Dendritic cell treated with granulocyte-macrophage colony-stimulating factor and Interleukin-4, amounts not matched to agents 40 ng/mL and 50 ng/mL, for 4 days (primary cell): ENCODE data around the gene AAMDC.

Source experiments
- H3K27ac Mint-ChIP-seq: one replicate; pipeline ENCODE4 v1.8.0; 2022; ENCODE audit warnings: mild to moderate bottlenecking, mixed read lengths
- H3K27me3 Mint-ChIP-seq: one replicate; pipeline ENCODE4 v1.8.0; 2022; ENCODE audit warnings: mild to moderate bottlenecking, mixed read lengths
- H3K36me3 Mint-ChIP-seq: one replicate; pipeline ENCODE4 v1.8.0; 2022; ENCODE audit warnings: low read depth, mixed read lengths
- H3K4me1 Mint-ChIP-seq: one replicate; pipeline ENCODE4 v1.8.0; 2022; ENCODE audit warnings: low read depth, mixed read lengths
- H3K4me3 Mint-ChIP-seq: one replicate; pipeline ENCODE4 v1.8.0; 2022; ENCODE audit warnings: mild to moderate bottlenecking, moderate library complexity, mixed read lengths
- H3K9me3 Mint-ChIP-seq: one replicate; pipeline ENCODE4 v1.8.0; 2022; ENCODE audit warnings: mixed read lengths
- intact Hi-C: fragments of 100-400 bp; cut with micrococcal nuclease; formaldehyde crosslinking; loops from one replicate; pipeline ENCODE4 v1.15.0; 2022

AAMDC gene

GRCh38 chr11:77820565-77821348, at the start of gene AAMDC, which contains the start of gene RSF1:
TSS of gene AAMDC (plus strand) at chr11:77821144. CDS start at chr11:77842497, 21,353 bp downstream.
TSS of gene RSF1 (minus strand) at chr11:77820722. CDS start at chr11:77820714, 8 bp downstream.
- H3K36me3 Mint-ChIP-seq = peaks cover 24% of the 10 kb centered on the region
- H3K9me3 Mint-ChIP-seq = no peaks in the 10 kb centered on the region
- peak within 1 kb of the TSS; percentile 83 for H3K27ac Mint-ChIP-seq
- intact Hi-C loops = loop anchor here (2.0 kb wide), 1 partner anchor 174 kb away; the partner anchor contains the start of gene INTS4
- peaks cover 25% of the 10 kb centered on the region for H3K4me1 Mint-ChIP-seq
- H3K27me3 Mint-ChIP-seq = no peaks in the 10 kb centered on the region
- peak within 1 kb of the TSS; percentile 99 for H3K4me3 Mint-ChIP-seq

DNA sequence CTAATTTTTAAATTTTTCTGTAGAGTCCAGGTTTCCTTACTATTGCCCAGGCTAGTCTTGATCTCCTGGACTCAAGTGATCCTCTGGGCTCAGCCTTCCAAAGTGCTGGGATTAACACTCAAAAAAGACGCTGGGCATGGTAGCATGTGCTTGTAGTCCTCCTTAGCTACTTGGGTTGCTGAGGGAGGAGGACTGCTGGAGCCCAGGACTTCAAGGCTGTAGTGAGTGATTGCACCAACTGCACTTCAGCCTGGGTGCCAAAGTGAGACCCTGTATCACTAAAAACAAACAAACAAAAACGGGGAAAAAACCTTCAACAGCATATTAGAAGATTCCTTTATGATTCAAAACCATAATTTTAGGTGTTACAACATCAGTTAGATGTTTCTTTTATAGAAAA, 45.0 kb upstream of the AAMDC start:
- peaks cover 6% of the 10 kb centered on the region for H3K36me3 Mint-ChIP-seq
- intact Hi-C loops = no loop called here
- no peaks in the 10 kb centered on the region for H3K9me3 Mint-ChIP-seq
- peaks cover 22% of the 10 kb centered on the region for H3K4me1 Mint-ChIP-seq
- H3K4me3 Mint-ChIP-seq = no peak overlapping the region
- no peak overlapping the region for H3K27ac Mint-ChIP-seq
- H3K27me3 Mint-ChIP-seq = no peaks in the 10 kb centered on the region

- Mint-ChIP-seq H3K27ac (no peak overlapping the region), H3K4me3 (no peak overlapping the region), H3K27me3 (no peaks in the 10 kb centered on the region), H3K9me3 (no peaks in the 10 kb centered on the region), H3K4me1 (peaks cover 21% of the 10 kb centered on the region), H3K36me3 (peaks cover 6% of the 10 kb centered on the region)
- intact Hi-C loops = no loop called here
Observed at GRCh38 chr11:77776455-77776854, 44.5 kb upstream of the AAMDC start.

DNA sequence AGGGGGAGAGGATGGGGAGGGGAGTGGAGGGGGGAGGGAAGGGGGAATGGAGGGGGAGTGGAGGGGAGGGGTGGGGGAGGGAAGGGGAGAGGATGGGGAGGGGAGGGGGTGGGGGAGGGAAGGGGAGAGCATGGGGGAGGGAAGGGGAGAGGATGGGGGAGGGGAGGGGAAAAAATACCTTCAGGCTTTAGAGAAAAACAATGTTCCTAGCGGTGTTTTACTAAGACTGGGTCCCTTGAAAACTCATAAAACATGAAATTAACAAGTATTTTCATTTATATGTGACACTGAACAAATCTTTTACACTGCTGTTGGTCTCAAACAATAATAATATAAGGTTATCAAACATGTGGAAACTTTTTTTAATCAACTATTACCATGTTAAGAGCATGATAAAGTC, 42.8 kb upstream of the AAMDC start:
- intact Hi-C loops = no loop called here
- Mint-ChIP-seq H3K9me3 (no peaks in the 10 kb centered on the region), H3K4me3 (no peak overlapping the region), H3K27ac (no peak overlapping the region), H3K27me3 (no peaks in the 10 kb centered on the region), H3K36me3 (peaks cover 6% of the 10 kb centered on the region), H3K4me1 (peaks cover 32% of the 10 kb centered on the region)

GRCh38 chr11:77778549-77778948, 42.4 kb upstream of the AAMDC start:
- intact Hi-C loops = no loop called here
- no peaks in the 10 kb centered on the region for H3K9me3 Mint-ChIP-seq
- no peak overlapping the region for H3K4me3 Mint-ChIP-seq
- peaks cover 34% of the 10 kb centered on the region for H3K4me1 Mint-ChIP-seq
- H3K36me3 Mint-ChIP-seq = peaks cover 6% of the 10 kb centered on the region
- no peaks in the 10 kb centered on the region for H3K27me3 Mint-ChIP-seq
- H3K27ac Mint-ChIP-seq = no peak overlapping the region

- Mint-ChIP-seq H3K27me3 (no peaks in the 10 kb centered on the region), H3K4me3 (no peak overlapping the region), H3K36me3 (peaks cover 4% of the 10 kb centered on the region), H3K4me1 (peaks cover 32% of the 10 kb centered on the region), H3K9me3 (no peaks in the 10 kb centered on the region), H3K27ac (no peak overlapping the region)
- intact Hi-C loops = no loop called here
Observed at GRCh38 chr11:77779935-77780334, 41.0 kb upstream of the AAMDC start.

DNA sequence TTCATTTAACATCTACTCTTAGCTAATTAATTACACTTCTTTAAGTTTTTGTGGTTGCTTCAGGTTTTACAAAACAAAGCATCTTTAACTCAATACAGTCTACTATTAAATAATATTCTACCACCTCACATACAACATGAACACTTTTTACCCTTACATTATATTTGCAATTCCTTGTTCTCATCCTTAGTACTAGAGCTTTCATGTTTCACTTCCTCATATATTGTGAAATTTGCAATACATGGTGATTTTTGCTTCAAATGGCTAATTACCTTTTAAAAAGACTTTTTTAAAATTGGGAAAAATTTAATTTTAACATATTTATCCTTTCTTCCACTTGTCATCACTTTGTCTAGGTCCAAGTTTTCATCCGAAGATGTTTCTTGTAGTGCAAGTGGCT, 37.9 kb upstream of the AAMDC start:
- Mint-ChIP-seq H3K27me3 (no peaks in the 10 kb centered on the region), H3K4me3 (no peak overlapping the region)

GRCh38 chr11:77784572-77784971, 36.4 kb upstream of the AAMDC start:
- H3K36me3 Mint-ChIP-seq = peaks cover 11% of the 10 kb centered on the region

More for the DNA sequence above, 37.9 kb upstream of the AAMDC start:
- Mint-ChIP-seq H3K9me3 (no peaks in the 10 kb centered on the region), H3K27ac (no peak overlapping the region), H3K4me1 (peaks cover 32% of the 10 kb centered on the region), H3K36me3 (peaks cover 6% of the 10 kb centered on the region)
- intact Hi-C loops = no loop called here

GRCh38 chr11:77789061-77789730, 31.7 kb upstream of the AAMDC start:
- Mint-ChIP-seq H3K27ac (no peak overlapping the region), H3K4me3 (no peak overlapping the region), H3K27me3 (no peaks in the 10 kb centered on the region), H3K9me3 (peaks cover 19% of the 10 kb centered on the region), H3K4me1 (peaks cover 6% of the 10 kb centered on the region), H3K36me3 (peaks cover 51% of the 10 kb centered on the region)
- intact Hi-C loops = no loop called here

More at GRCh38 chr11:77784572-77784971, 36.4 kb upstream of the AAMDC start:
- intact Hi-C loops = no loop called here
- peaks cover 30% of the 10 kb centered on the region for H3K4me1 Mint-ChIP-seq
- no peaks in the 10 kb centered on the region for H3K9me3 Mint-ChIP-seq
- H3K4me3 Mint-ChIP-seq = no peak overlapping the region
- H3K27ac Mint-ChIP-seq = no peak overlapping the region
- H3K27me3 Mint-ChIP-seq = no peaks in the 10 kb centered on the region

GRCh38 chr11:77789731-77790476, 31.0 kb upstream of the AAMDC start:
- Mint-ChIP-seq H3K4me1 (peaks cover 12% of the 10 kb centered on the region), H3K27me3 (no peaks in the 10 kb centered on the region), H3K4me3 (no peak overlapping the region), H3K27ac (no peak overlapping the region), H3K9me3 (peaks cover 19% of the 10 kb centered on the region), H3K36me3 (peaks cover 51% of the 10 kb centered on the region)
- intact Hi-C loops = no loop called here

DNA sequence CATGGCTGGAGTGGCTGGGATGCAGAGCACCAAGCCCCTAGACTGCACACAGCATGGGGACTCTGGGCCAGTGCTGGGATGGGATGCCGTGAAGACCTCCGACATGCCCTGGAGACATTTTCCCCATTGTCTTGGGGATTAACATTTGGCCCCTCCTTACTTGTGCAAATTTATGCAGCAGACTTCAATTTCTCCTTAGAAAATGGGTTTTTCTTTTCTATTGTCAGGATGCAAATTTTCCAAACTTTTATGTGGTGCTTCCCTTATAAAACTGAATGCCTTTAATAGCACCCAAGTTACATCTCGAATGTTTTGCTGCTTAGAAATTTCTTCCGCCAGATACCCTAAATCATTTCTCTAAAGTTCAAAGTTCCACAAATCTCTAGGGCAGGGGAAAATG, 29.6 kb upstream of the AAMDC start:
- peaks cover 19% of the 10 kb centered on the region for H3K9me3 Mint-ChIP-seq
- intact Hi-C loops = no loop called here
- peaks cover 17% of the 10 kb centered on the region for H3K4me1 Mint-ChIP-seq
- peaks cover 45% of the 10 kb centered on the region for H3K36me3 Mint-ChIP-seq
- no peak overlapping the region for H3K27ac Mint-ChIP-seq
- no peak overlapping the region for H3K4me3 Mint-ChIP-seq
- no peaks in the 10 kb centered on the region for H3K27me3 Mint-ChIP-seq

- H3K4me1 Mint-ChIP-seq = peaks cover 16% of the 10 kb centered on the region
- peaks cover 19% of the 10 kb centered on the region for H3K9me3 Mint-ChIP-seq
- no peak overlapping the region for H3K27ac Mint-ChIP-seq
- H3K4me3 Mint-ChIP-seq = no peak overlapping the region
- intact Hi-C loops = no loop called here
- no peaks in the 10 kb centered on the region for H3K27me3 Mint-ChIP-seq
- H3K36me3 Mint-ChIP-seq = peaks cover 56% of the 10 kb centered on the region
Observed at GRCh38 chr11:77793972-77794371, 27.0 kb upstream of the AAMDC start.

DNA sequence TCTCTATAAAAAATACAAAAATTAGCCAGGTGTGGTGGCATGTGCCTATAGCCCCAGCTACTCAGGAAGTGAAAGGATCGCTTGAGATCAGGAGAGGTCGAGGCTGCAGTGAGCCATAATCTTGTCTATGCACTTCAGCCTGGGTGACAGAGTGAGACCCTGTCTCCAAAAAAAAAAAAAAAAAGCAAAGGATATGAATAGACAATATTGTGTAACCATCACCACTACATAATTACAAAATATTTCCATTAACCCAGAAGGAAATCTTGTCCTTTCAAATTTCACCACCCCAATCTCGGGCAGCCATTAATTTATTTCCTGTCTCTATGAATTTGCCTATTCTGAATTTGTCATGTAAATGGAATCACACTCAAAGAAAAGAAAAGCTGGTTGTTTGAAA, 21.6 kb upstream of the AAMDC start:
- no peaks in the 10 kb centered on the region for H3K9me3 Mint-ChIP-seq
- no peak overlapping the region for H3K27ac Mint-ChIP-seq
- intact Hi-C loops = no loop called here
- no peak overlapping the region for H3K4me3 Mint-ChIP-seq
- no peaks in the 10 kb centered on the region for H3K27me3 Mint-ChIP-seq
- peaks cover 19% of the 10 kb centered on the region for H3K36me3 Mint-ChIP-seq
- H3K4me1 Mint-ChIP-seq = peaks cover 35% of the 10 kb centered on the region

DNA sequence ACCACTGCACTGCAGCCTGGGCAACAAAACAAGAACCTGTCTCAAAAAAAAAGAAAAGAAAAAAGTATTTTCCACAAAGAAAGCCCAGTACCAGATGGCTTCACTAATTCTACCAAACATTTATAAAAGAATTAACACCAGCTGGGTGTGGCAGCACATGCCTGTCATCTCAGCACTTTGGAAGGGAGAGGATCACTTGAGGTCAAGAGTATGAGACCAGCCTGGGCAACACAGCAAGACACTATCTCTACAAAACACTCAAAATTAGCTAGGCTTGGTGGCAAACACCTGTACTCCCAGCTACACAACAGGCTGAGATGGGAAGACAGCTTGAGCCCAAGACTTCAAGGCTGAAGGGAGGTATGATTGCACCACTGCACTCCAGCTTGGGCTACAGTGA, 20.5 kb upstream of the AAMDC start:
- intact Hi-C loops = no loop called here
- Mint-ChIP-seq H3K4me1 (peaks cover 24% of the 10 kb centered on the region), H3K27ac (peak overlapping the region; percentile 21), H3K27me3 (no peaks in the 10 kb centered on the region), H3K9me3 (no peaks in the 10 kb centered on the region), H3K36me3 (peaks cover 24% of the 10 kb centered on the region), H3K4me3 (no peak overlapping the region)
